ENCODE results near the gene MYO16. TPM values are rescaled to one million over a fixed set of nuclear protein-coding genes. Genes with fewer than 3 reads are reported as not detected.

Gene MYO16
- total RNA-seq, 2 donors from 2014 or later, result 0.42 TPM; not detected in 1

- ATAC-seq (ENCODE audit: insufficient number of reproducible peaks, low FRiP score, low read depth), result no peak
- H3K9me3 ChIP-seq, result no peaks in the 10 kb centered on the region
- no peak for DNase-seq (ENCODE audit: low spot score)
- no peak overlapping the region for H3K4me3 ChIP-seq
- no peak overlapping the region for H3K27ac ChIP-seq
- H3K27me3 ChIP-seq (replicated peaks; ENCODE audit: insufficient read depth), result no peaks in the 10 kb centered on the region
- no peaks in the 10 kb centered on the region for H3K36me3 ChIP-seq
- no peaks in the 10 kb centered on the region for H3K4me1 ChIP-seq (ENCODE audit: control insufficient read depth in 1 of 2, low read depth in 2 of 2)
- TF ChIP-seq CTCF (IDR thresholded peaks at IDR 0.05), result no peak
These were observed 315.3 kb downstream of the MYO16 start for GRCh38 chr13:108944760-108945159.

- no peak for TF ChIP-seq CTCF (IDR thresholded peaks at IDR 0.05)
- no peaks in the 10 kb centered on the region for H3K9me3 ChIP-seq
- DNase-seq (ENCODE audit: low spot score) (no peak), ATAC-seq (ENCODE audit: insufficient number of reproducible peaks, low FRiP score, low read depth) (no peak)
- no peak overlapping the region for H3K27ac ChIP-seq
- no peaks in the 10 kb centered on the region for H3K36me3 ChIP-seq
- H3K4me1 ChIP-seq (ENCODE audit: control insufficient read depth in 1 of 2, low read depth in 2 of 2), result no peaks in the 10 kb centered on the region
- H3K27me3 ChIP-seq (replicated peaks; ENCODE audit: insufficient read depth), result no peaks in the 10 kb centered on the region
- H3K4me3 ChIP-seq, result no peak overlapping the region
These were observed 318.2 kb downstream of the MYO16 start for GRCh38 chr13:108947551-108948030.

- TF ChIP-seq CTCF (IDR thresholded peaks at IDR 0.05), result no peak
- no peaks in the 10 kb centered on the region for H3K27me3 ChIP-seq (replicated peaks; ENCODE audit: insufficient read depth)
- no peak for ATAC-seq (ENCODE audit: insufficient number of reproducible peaks, low FRiP score, low read depth)
- no peak overlapping the region for H3K27ac ChIP-seq
- no peaks in the 10 kb centered on the region for H3K9me3 ChIP-seq
- no peak overlapping the region for H3K4me3 ChIP-seq
- no peaks in the 10 kb centered on the region for H3K4me1 ChIP-seq (ENCODE audit: control insufficient read depth in 1 of 2, low read depth in 2 of 2)
- DNase-seq (ENCODE audit: low spot score), result no peak
- H3K36me3 ChIP-seq, result no peaks in the 10 kb centered on the region
These were observed 318.9 kb downstream of the MYO16 start for GRCh38 chr13:108948251-108948671.

- ATAC-seq (ENCODE audit: insufficient number of reproducible peaks, low FRiP score, low read depth) (no peak), DNase-seq (ENCODE audit: low spot score) (no peak)
- Histone ChIP-seq H3K4me3 (no peak overlapping the region), H3K27ac (no peak overlapping the region), H3K36me3 (no peaks in the 10 kb centered on the region), H3K27me3 (replicated peaks; ENCODE audit: insufficient read depth) (no peaks in the 10 kb centered on the region), H3K4me1 (ENCODE audit: control insufficient read depth in 1 of 2, low read depth in 2 of 2) (no peaks in the 10 kb centered on the region), H3K9me3 (no peaks in the 10 kb centered on the region)
- no peak for TF ChIP-seq CTCF (IDR thresholded peaks at IDR 0.05)
These were observed 321.1 kb downstream of the MYO16 start for GRCh38 chr13:108950333-108951010.

- no peaks in the 10 kb centered on the region for H3K27me3 ChIP-seq (replicated peaks; ENCODE audit: insufficient read depth)
- TF ChIP-seq CTCF (IDR thresholded peaks at IDR 0.05), result no peak
- H3K36me3 ChIP-seq, result no peaks in the 10 kb centered on the region
- DNase-seq (ENCODE audit: low spot score) (no peak), ATAC-seq (ENCODE audit: insufficient number of reproducible peaks, low FRiP score, low read depth) (no peak)
- no peak overlapping the region for H3K4me3 ChIP-seq
- no peaks in the 10 kb centered on the region for H3K9me3 ChIP-seq
- no peak overlapping the region for H3K27ac ChIP-seq
- H3K4me1 ChIP-seq (ENCODE audit: control insufficient read depth in 1 of 2, low read depth in 2 of 2), result peaks cover 6 to 18% of the 10 kb centered on the region in 2 donors
These were observed 326.3 kb downstream of the MYO16 start for GRCh38 chr13:108955741-108956140.

All from thoracic aorta (tissue), 2 donors.